Measurements from ENCODE around the gene C1QTNF9B. TPM values are rescaled to one million over a fixed set of nuclear protein-coding genes. Genes with fewer than 3 reads are reported as not detected.

C1QTNF9B gene
- total RNA-seq, 1 donor from 2014 or later = not detected

- DNase-seq (ENCODE audit: low read depth) = no peak
- TF ChIP-seq CTCF (IDR thresholded peaks at IDR 0.05; ENCODE audit: insufficient read depth, low read length, severe bottlenecking) = no peak
- Histone ChIP-seq H3K27me3 (ENCODE audit: control insufficient read depth, insufficient read depth, low read length) (no peaks in the 10 kb centered on the region), H3K4me3 (ENCODE audit: low read depth, low read length) (no peak overlapping the region), H3K36me3 (ENCODE audit: control insufficient read depth, insufficient read depth, low read length) (no peaks in the 10 kb centered on the region)
- no peak for FAIRE-seq
Measured at GRCh38 chr13:23844132-23844531, 53.2 kb downstream of the C1QTNF9B start.

DNA sequence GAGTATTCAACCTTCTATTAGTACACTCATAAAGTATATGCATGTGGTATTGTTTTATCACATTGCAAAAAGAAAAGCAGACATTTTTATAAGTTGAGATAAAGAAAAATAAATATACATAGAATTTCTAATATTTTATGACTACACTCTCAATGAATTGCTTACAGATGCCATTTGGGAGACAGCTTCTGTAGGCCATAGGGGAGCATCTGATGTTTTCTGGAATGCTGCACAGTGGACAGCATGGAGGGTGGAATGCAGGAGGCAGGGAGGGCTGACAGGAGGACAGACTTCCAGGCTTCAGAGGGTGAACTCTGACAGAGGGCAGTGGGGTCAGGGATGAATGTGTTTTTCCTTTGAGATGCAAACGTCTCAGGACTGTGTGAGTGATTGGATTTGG is 53.9 kb downstream of the C1QTNF9B start:
- no peak overlapping the region for H3K4me3 ChIP-seq (ENCODE audit: low read depth, low read length)
- no peaks in the 10 kb centered on the region for H3K27me3 ChIP-seq (ENCODE audit: control insufficient read depth, insufficient read depth, low read length)
- DNase-seq (ENCODE audit: low read depth) (no peak), FAIRE-seq (no peak)
- TF ChIP-seq CTCF (IDR thresholded peaks at IDR 0.05; ENCODE audit: insufficient read depth, low read length, severe bottlenecking) = no peak
- no peaks in the 10 kb centered on the region for H3K36me3 ChIP-seq (ENCODE audit: control insufficient read depth, insufficient read depth, low read length)

DNA sequence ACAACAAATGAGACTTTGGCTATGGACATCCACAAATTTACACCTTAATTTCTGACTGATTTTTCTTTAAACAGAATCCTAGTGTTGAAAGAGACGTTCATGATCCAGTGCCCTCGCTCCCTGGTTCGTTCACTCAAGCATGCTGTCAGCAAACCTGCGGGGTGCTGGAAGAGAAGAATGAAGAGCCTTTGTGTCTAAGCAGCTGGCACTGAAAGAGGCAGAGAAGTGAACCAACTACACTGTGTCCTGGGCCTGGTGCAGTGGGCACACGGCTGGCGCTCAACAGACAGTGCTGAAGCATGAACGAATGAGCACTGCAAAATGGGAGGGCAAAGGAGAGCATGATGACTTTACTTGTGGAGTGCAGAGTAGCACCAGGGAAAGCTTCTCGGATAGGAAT is 54.9 kb downstream of the C1QTNF9B start:
- no peak for TF ChIP-seq CTCF (IDR thresholded peaks at IDR 0.05; ENCODE audit: insufficient read depth, low read length, severe bottlenecking)
- no peak overlapping the region for H3K4me3 ChIP-seq (ENCODE audit: low read depth, low read length)
- FAIRE-seq (no peak), DNase-seq (ENCODE audit: low read depth) (no peak)
- H3K36me3 ChIP-seq (ENCODE audit: control insufficient read depth, insufficient read depth, low read length) = no peaks in the 10 kb centered on the region
- H3K27me3 ChIP-seq (ENCODE audit: control insufficient read depth, insufficient read depth, low read length) = no peaks in the 10 kb centered on the region

Other genes starting within 250 kb of the C1QTNF9B start
- gene MIPEP, start 8.1 kb downstream of the C1QTNF9B start, total RNA-seq = 19.2 and 24.2 TPM in 2 replicates

Measured in bronchial epithelial cell (primary cell).